Measurements from ENCODE around the gene TMEM184A.

Gene TMEM184A
- 0 to 0.09 (median 0) reads per million in 4 experiments for total RNA-seq

DNA sequence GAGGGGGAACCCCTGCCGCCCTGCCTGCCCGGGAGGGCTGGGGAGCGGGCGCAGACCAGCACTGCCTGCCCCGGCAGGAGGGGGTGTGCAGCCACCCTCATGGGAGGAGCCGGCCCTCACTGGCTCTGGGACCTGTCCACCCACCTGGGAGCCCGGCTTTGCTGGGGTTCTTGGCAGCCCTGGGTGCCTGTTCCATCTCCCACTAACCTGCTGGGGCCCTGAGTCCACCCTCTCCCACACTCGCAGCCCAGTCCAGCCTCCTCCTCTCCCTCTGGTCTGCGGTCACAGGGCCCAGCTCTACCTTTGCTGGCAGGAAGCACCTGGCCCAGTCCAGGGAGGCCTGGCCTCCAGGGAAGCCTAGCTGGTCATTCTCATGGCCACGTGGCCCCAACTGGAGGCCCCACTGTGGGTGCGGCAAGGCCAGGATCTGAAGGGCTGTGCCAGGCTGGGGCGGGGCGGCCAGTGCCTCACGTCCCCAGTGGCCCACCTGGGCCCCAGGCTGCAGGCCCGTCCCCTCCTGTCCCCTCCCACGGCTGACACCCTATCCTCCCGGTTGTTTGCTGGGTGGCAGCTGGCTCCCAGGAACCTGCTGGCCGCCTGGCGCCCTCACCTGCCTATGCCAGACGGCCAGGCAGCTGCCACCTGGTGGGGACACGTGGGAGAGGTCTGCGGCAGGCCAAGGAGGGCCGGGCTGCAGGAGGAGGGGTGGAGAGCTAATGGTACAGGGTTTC, at the start of gene TMEM184A:
TMEM184A (minus strand) TSS at position 393 of the 731 bp plus-strand sequence. CDS start 721 bp downstream, outside the sequence.
- DNase-seq = peak; percentile 9

DNA sequence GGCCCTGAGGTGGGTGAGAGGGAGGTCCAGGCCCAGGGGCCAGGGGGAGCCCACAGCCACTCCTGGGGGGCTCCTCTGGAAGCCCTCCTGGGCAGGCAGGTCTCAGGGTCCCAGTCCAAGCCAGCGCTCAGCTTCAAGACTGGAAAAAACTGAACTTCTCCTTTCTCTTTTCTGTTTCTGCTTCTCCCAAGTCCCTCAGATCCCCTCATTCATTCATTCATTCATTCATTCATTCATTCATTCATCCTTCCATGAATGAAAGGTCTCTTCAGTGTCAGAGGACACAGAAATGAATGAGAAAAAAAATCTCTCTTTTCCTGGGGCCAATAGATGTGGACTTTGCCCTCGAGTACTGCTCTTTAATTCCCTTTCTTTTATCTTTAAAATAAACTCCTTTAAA, 48.4 kb upstream of the TMEM184A start:
- DNase-seq = no peak

DNA sequence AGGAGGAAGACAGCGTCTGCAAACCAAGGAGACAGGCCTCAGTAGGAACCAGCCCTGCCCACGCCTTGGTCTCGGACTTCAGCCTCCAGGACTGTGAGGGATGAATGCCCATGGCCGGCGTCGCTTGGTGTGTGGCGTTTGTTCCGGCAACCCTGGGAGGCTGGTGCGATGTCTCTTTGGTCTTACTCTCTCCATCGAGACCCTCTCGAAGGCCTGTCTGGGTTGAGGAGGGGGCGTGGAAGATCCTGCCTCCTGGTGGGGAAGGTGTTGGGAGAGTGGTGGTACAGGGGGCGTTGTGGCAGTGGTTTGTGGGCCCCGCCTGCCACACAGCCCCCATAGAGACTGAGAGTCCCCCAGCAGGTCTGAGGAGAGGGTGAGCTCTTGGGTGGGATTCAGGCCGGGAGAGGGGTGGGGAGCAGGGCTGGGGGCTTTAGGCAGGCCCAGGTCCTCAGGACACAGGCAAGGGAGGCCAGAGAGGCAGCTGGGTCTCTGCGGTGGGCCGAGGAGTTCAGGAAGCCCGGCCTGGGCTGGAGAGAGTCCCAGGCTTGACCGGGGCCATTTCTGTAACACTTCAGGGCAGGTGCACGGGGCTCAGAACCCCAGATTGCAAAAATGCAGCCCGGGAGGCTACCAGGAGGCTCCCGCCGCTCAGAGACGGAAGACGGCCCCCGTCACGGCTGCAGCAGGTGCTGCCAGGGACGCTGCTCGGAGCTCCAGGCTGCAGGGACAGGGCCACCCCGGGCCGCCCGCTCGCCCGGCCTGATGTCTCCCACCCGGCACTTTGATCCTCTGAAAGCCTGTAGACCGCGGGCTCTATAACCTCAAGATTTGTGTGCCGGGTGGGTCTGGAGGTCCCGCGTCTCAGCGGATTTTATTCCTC, 47.6 kb upstream of the TMEM184A start:
- DNase-seq = no peak

DNA sequence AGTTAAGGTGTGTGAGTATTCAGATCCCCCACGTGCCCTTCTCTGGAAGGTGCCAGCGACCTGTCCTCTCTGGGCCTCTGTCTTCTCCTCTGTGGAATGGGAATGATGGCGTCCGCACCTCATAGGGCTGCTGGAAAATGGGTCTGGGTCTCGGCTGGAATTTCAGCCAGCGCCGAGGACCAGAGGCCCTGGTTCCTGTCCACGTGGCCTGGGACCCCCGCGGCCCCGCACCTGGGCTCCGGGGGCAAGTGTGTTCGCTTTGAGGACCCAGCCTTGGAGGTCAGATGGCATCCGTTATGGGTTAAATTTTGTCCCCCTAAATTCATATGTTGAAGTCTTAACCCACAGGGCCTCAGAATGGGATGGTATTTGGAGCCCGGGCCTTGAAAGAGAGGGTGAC, 46.4 kb upstream of the TMEM184A start:
- DNase-seq = no peak

DNA sequence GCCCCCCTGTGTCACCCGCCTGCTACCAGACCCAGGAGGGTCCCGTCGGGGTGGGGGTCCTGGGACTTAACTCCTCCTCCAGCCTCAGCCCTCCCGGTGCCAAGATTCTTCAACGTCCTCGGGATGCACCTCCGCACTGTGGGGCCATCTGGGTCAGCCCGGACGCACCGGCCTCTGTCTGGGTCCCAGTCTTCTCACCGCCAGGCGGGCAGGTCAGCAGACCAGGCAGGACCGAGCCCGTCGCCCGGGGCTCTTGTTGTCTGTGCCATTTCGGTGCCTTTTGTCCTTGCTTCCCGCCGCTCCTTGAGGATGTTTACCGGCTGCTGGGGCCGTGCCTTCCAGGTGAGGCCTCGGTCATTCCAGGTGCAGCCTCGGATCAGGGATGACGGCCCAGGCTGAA, 46.0 kb upstream of the TMEM184A start:
- DNase-seq = no peak

DNA sequence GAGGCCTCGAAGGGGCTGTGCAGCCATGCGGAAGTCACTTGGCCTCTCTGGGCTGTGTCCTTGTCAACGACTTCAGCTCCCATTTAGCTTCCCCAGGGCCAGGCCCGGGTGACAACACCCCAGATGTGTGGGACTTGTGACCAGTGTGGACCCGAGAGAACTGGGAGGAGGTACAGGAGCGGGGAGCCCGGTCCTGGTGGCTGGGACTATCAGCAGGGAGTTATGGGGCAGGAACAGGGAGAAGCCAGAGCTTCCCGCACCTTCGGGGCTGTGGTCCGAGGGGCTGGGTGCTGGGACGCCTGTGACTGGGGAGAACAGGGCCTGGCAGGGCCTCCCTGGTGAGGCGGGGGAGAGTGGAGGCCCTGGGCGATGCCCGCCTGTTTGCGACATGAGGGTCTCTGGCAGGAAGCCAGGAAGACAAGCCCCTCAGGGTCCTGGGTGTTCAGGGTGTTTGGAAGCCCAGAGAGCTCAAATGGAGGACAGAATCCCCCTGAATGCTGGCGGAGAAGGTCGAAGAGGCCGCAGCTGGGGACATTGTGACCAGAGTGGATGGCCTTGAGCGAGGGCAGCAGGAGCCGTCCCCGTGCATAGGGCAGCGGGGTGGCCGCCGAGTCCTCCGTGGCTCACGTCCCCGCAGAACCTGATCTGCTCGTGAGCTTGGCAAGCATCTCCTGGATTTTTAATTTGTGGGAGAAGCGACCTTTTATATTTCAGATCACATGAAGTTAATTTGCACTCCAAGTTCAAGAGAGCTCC, 43.8 kb upstream of the TMEM184A start:
- DNase-seq = no peak

DNA sequence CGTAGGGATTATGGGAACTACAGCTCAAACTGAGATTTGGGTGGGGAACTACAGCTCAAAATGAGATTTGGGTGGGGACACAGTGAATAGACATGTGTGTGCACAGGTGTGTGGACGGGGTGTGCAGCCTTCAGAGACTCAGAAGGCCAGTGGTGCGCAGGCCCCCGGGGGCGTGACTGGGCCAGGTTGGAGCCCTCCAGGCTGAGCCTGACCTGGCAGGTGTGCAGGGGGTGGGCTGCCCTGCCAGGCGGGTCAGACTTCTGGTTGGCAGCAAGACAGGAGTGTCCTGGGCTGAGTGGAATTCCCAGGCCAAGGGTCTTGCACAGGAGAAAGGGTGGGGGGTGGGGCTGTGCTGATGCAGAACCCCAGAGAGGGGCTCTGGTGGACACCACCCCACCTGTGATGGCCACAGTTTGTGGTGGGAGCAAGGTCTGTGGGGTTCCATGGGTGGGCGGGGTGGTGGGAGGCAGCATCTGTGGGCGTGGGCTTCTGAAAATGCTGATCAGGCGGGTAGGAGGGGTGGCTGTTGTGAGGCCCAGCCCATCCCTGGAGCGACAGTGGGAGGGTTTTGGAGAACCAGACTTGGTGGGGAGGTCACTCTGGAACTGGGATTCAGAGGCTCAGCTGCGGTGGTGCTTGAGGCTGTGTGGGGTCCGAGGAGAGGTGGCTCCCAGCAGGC, 43.1 kb upstream of the TMEM184A start:
- DNase-seq = no peak

DNA sequence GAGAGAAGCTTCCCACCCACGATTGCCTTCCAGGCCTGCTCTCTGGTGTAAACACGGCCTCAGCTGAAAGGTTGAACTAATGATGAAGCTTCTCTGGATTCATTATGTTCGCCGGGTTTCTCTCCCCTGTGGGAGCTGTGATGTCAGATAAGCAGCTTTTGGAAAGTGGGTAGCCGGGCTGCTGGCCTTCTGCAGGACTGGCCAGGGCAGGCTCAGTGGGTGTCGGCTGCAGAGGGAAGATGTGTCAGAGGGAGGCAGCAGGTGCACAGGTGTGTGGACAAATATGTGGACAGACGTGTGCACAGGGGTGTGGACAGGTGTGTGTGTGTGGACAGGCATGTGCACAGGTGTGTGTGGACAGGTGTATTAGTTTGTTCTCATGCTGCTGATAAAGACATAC, 42.3 kb upstream of the TMEM184A start:
- DNase-seq = no peak

DNA sequence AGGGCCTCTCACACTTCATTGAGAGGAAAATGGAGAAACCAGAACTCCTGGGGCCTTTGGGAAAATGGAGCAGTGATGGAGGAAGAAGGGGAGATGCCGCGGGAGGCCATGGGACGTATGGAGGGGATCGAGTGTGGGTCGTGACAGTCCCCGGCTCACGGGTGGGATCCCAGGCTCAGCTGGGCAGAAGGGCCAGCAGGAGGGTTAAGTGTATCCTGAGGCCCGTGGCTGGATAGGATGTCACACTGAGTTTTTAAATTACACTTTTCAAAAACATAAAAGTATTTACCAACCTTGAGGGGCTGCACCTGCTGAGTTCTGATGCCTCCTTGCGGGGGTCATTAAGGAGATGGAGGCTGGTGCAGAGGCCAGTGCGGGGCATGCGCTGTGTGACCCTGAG, 41.8 kb upstream of the TMEM184A start:
- DNase-seq = no peak

DNA sequence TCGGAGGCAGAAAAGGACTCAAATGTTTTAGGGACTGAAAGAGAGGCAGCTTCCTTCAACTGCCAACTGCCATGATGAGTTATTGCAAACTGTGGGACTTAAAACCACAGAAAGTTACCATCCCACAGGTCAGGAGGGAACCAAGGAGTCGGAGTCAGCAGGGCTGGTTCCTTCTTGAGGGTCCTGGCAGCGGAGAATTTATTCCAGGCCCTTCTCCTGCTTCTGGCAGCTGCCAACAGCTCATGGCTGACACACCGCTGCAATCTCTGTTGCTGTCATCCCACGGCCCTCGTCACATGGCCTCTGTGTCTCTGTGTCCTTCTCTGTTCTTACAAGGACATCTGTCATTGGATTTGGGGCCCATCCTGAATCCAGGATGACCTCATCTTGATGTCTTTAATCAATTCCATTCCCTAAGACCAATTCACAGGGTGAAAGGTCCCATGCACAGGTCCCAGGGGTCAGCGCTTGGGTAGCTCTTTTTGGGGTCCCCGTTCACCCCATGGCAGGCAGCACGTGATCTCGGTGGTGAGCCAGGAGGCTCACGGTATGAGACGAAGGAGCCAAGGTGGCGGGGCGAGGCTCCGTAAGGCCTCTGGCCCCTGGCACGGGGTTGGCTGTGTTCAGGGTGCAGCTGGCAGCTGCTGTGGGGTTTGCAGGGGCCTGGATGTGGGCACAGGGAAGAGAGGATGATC, 41.2 kb upstream of the TMEM184A start:
- DNase-seq = no peak

DNA sequence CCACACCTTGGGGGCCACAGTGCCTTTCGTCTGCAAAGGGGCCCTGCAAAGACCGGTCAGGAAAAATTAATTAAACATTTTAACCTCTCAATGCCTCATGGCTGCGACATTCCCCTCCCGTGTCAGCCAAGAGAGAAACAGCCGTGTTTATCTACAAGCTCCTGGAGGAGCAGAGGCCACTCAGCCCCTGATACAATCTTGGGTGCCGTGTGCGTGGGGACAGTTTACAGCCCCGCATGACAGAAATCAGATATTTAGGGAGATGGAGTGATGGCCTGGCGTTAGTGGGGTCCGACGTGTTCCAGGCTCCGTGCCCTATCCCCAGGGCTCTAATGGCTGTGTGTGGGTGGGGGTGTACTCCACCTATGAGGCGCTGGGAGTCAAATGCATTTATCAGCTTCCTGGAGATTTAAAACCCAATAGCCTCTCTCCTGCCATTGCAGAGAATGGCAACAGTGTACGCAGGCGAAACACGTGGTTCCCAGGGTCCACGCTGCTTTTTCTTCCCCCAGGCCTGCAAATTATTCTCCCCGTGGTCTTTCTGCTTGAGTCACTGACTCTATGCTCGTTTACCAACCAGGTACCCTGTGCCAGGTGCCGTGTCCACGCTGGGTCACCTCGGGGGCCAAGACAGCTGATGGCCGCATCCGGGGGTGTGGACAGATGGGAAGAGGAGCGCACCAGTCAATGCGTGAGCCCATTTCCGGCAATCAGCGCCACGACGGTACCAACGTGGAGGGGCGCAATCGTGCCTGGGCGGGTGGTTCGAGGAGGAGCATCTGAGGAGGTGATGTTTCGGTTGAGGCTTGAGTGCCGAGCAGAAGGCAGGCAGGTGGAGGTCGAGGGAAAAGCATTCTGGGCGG, 40.4 kb upstream of the TMEM184A start:
- DNase-seq = no peak

DNA sequence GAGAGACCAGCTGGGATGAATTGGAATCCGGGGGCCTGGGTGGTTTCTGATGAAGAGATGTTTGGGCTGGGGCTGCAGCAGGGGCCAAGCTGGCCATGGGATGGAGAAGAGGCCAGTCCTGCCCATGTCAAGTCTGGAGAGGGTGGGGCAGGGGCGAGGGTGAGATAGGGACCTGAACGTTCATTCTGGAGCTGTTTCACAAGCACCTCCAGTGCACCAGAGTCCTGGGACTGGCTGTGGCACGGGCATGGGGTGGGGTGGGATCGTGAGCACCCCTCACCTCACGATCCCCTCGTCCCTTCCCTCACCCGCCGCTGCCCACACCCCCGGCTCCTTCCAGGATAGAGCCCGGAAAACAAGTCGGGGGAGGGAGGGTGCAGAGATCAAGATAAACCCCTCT, 39.6 kb upstream of the TMEM184A start:
- no peak for DNase-seq

DNA sequence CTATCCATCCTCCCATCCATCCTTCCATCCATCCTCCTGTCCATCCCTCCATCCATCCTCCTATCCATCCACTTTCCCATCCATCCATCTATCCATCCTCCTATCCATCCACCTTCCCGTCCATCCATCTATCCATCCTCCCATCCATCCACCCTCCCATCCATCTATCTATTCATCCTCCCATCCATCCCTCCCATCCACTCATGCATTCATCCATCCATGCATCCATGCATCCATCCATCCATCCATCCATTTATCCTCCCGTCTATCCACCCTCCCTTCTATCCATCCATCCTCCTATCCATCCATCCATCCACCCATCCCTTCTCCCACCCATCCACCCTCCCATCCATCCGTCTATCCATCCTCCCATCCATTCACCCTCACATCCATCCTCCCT, 39.0 kb upstream of the TMEM184A start:
- DNase-seq = no peak

DNA sequence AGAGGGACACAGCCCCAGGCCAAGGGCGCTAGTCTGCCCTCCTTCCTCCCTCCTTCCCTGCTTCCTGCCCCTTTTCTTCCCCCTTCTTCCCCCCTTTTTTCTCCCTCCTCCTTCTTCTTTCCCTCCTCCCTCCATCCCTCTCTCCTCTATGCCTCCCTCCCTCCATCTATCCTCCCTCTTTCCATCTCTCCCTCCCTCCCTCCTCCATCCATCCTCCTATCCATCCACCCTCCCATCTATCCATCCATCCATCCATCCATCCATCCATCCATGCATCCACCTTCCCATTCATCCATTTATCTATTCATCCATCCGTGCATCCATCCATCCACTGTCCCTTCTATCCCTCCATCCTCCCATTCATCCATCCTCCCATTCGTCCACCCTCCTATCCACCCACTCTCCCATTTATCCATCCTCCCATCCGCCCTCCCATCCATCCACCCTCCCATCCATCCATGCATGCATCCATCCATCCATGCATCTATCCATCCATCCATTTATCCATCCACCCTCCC, 38.0 kb upstream of the TMEM184A start:
- no peak for DNase-seq

DNA sequence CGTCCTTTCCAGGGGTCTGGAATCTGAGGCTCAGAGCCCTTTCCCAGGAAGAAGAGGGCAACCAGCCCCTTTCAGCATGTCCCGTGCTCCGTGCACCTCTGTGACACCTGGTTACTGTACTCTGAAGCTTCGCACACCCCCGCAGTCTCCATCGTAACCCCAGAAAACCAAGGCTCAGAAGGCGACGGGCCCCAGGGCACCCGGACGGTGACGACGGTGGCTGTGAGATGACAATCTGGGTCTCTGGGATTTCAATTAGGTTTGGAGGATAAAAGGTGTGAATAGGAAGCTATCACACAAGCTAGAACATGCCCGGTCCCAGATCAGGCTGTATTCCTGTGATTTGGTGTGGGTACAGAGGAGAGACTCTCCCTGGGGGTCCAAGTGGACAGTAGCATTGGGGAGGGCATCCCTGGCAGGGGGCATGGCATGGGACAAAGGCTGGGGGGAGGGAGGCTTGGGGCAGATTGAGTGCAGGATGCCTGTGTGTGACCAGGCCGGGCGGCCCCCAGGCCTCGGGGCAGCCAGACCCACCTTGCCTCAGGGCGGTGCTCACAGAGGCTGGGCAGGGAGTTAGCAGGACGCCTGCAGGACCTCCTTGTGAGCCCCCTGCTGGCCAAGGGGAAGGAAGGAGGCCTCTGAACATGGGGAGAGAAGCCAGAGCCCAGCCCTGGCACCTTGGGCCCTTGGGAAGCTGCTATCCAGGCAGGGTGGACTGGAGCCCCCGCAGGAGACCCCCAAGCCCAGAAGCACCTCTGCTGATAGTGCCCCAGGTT, 37.3 kb upstream of the TMEM184A start:
- DNase-seq = no peak

DNA sequence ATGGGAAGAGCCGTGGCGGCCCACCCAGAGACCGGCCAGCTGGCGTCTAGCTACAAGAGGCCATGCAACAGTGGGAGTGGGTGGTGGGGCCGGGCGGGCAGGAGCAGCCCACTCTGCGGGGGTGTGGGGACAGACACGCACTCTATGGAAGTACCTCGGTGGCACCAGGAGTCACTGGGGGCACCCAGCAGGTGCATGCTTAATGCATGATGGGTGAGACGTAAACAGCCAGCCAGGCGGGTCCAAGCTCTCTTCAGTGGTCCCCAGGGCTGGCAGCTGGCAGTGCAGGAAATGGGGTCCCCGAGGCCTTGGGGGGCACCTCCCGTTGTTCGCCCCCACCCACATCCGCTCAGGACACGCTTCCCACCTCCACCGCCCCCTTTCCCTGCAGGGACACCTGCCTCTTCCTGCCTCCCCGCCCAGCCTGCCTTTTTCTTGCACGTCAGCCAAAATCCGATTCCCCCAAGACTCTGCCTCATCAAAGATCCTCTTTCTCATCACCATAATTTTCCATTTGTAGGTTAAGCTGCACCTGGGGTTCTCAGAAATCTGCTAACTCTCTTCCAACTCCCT, 36.4 kb upstream of the TMEM184A start:
- DNase-seq = no peak

DNA sequence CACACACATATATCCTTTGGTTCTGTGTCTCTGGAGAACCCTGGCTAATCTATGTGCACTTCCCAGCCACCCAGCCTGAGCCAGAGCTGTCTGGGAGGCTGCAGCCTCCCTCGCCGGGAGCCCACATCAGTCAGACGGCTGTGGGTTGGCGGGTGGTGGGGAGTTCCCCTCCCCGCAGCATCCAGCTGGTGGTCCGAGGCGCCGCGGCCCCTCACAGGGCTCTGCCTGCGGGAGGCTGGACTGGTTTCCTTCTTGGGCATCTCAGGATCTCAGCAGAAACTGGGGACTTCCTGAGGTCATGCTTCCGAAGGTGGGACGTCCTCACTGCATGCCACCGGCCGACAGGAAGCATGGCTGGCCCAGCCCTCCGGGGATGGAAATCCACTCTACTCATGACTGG, 35.9 kb upstream of the TMEM184A start:
- DNase-seq = no peak

DNA sequence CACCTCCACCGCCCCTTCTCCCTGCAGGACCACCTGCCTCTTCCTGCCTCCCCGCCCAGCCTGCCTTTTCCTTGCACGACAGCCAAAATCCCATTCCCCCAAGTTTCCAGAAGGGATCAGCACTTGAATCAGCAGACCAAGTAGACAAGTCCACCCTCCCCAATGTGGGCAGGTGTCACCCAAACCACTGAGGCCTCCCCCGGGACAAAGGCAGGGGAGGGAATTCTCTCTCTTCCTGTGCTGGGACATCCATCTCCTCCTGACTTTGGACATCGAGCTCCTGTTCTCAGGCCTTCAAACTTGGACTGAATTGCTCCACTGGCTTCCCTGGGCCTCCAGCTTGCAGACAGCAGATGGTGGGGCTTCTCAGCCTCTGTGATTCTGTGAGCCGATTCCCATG, 35.4 kb upstream of the TMEM184A start:
- DNase-seq = no peak

DNA sequence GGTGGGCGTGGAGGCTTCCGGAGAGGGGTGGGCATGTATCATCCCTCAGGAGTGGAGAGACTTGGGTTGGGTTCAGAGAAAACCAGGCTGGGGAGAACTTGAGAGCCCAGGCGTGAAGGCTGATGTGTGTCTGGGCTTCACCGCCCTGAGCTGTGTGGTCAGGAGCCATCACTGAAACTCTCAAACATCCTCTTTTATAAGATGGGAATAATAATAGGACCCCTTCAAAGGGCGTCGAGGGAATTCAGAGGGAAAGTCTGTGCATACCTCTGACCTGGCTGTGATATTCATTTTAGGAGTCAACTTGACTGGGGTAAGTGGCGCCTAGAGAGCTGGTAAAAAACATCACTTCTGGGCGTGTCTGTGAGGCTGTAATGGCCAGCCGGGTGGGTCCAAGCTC, 34.9 kb upstream of the TMEM184A start:
- DNase-seq = no peak

DNA sequence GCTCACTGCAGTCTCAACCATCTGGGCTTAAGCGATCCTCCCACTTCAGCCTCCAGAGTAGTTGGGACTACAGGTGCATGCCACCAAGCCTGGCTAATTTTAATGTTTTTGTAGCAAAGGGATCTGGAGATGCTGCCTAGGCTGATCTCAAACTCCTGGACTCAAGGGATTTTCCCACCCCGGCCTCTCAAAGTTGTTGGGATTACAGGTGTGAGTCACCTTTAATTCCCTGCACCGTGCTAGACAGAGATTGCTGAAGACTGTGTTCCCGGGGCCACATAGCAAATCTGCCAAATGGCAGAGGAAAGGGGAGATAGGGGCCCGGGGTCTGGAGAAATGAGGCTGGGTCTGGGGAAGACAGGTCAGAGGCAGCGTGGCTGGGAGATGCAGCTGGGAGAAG, 34.5 kb upstream of the TMEM184A start:
- DNase-seq = no peak
